K562 (cell line): ENCODE data around the gene MSI1. TPM values are rescaled to one million over a fixed set of nuclear protein-coding genes. Genes with fewer than 3 reads are reported as not detected.

Source experiments
- ATF3 ChIP-seq, 2 experiments: fragments of 450-650 bp in 1 of 2; sonication (generic) in 1 of 2; formaldehyde crosslinking in 1 of 2; IDR thresholded peaks in 1 of 2; conservative IDR thresholded peaks in 1 of 2; 2 replicates each; pipeline versions ENCODE4 v1.6.1 to v1.8.1; 2016 to 2023; ENCODE audit warnings: mild to moderate bottlenecking in 2 of 2, moderate library complexity in 2 of 2, inconsistent platforms in 1 of 2, missing genetic modification reagents in 1 of 2
- ATF4 ChIP-seq: fragments of 450-650 bp; formaldehyde crosslinking; IDR thresholded peaks from 2 replicates; pipeline ENCODE4 v1.4.0; 2022; ENCODE audit warnings: mild to moderate bottlenecking, moderate library complexity
- CREB3L1 ChIP-seq: fragments of 450-650 bp; IDR thresholded peaks from 2 replicates; pipeline ENCODE4 v1.6.1; 2014; ENCODE audit warnings: low read depth, mild to moderate bottlenecking, moderate library complexity, borderline replicate concordance
- CREBBP ChIP-seq: IDR thresholded peaks from one replicate; pipeline ENCODE4 v1.6.1; 2012; ENCODE audit warnings: low read depth, mild to moderate bottlenecking, control low read depth, inconsistent platforms, low read length
- DMBX1 ChIP-seq: fragments of 250-450 bp; sonication (Bioruptor Pico); IDR thresholded peaks from 2 replicates; pipeline ENCODE4 v1.8.0; 2022; ENCODE audit warnings: inconsistent platforms, mild to moderate bottlenecking, moderate library complexity, borderline replicate concordance
- FOS ChIP-seq: IDR thresholded peaks from 3 replicates; pipeline ENCODE4 v1.6.1; 2011; ENCODE audit not compliant: insufficient read length; ENCODE audit errors: extremely low read depth
- GTF2A2 ChIP-seq: IDR thresholded peaks from 2 replicates; pipeline ENCODE4 v1.6.1; 2016; ENCODE audit warnings: mild to moderate bottlenecking, missing genetic modification characterization, missing compliant biosample characterization
- HES1 ChIP-seq: fragments of 450-650 bp; IDR thresholded peaks from 2 replicates; pipeline ENCODE4 v1.6.1; 2016; ENCODE audit warnings: low read depth, mild to moderate bottlenecking, moderate library complexity
- KAT7 ChIP-seq: sonication (generic); formaldehyde crosslinking; IDR thresholded peaks from 2 replicates; pipeline ENCODE4 v1.8.0; 2022; ENCODE audit warnings: missing genetic modification reagents, mild to moderate bottlenecking, borderline replicate concordance
- NR2F6 ChIP-seq: fragments of 450-650 bp; formaldehyde crosslinking; IDR thresholded peaks from 2 replicates; pipeline ENCODE4 v1.4.0; 2020; ENCODE audit warnings: mild to moderate bottlenecking
- OTX1 ChIP-seq: fragments of 450-650 bp; formaldehyde crosslinking; IDR thresholded peaks from 2 replicates; pipeline ENCODE4 v1.4.0; 2022; ENCODE audit warnings: mild to moderate bottlenecking
- TARDBP ChIP-seq: fragments of 450-650 bp; IDR thresholded peaks from 2 replicates; pipeline ENCODE4 v1.6.1; 2016
- ZBTB17 ChIP-seq: fragments of 450-650 bp; formaldehyde crosslinking; IDR thresholded peaks from 2 replicates; pipeline ENCODE4 v1.4.0; 2020; ENCODE audit warnings: mild to moderate bottlenecking
- ZBTB2 ChIP-seq: fragments of 450-650 bp; IDR thresholded peaks from 2 replicates; pipeline ENCODE4 v1.6.1; 2016; ENCODE audit warnings: antibody characterized with exemption
- ZBTB49 ChIP-seq: sonication (generic); formaldehyde crosslinking; IDR thresholded peaks from 2 replicates; pipeline ENCODE4 v1.8.0; 2022; ENCODE audit warnings: missing genetic modification reagents, mild to moderate bottlenecking, borderline replicate concordance
- ZNF12 ChIP-seq: sonication (generic); formaldehyde crosslinking; IDR thresholded peaks from 2 replicates; pipeline ENCODE4 v1.4.0; 2020; ENCODE audit warnings: mild to moderate bottlenecking, missing genetic modification reagents
- ZNF140 ChIP-seq: fragments of 250-450 bp; sonication (Bioruptor Pico); IDR thresholded peaks from 2 replicates; pipeline ENCODE4 v1.8.0; 2021; ENCODE audit warnings: moderate library complexity, mild to moderate bottlenecking, inconsistent platforms
- ZNF184 ChIP-seq: sonication (generic); formaldehyde crosslinking; IDR thresholded peaks from 2 replicates; pipeline ENCODE4 v1.5.0; 2020; ENCODE audit warnings: missing genetic modification reagents
- ZNF584 ChIP-seq: fragments of 200-800 bp; sonication (Bioruptor generic); IDR thresholded peaks from 2 replicates; pipeline ENCODE4 v1.6.1; 2016; ENCODE audit warnings: low read depth, mild to moderate bottlenecking, missing genetic modification characterization, missing compliant biosample characterization
- polyA plus RNA-seq, 8 experiments: library from polyadenylated mRNA; depleted of rRNA in 4 of 8; stranded (reverse) in 5 of 8; unstranded in 3 of 8; fragments of >200 nt; fragmentation: Nextera tagmentation in 2 of 8; fragmentation: Illumina TruSeq in 1 of 8; extraction: Ambion mirVana in 2 of 8; extraction: Trizol in 1 of 8; gene quantifications; 2 replicates each; pipeline versions ENCODE4 v1.2.1 to v1.2.3, GENCODE V29; 2011 to 2014; ENCODE audit warnings: inconsistent platforms in 1 of 8, missing spikeins in 1 of 8
- total RNA-seq, 7 experiments: library from RNA; depleted of rRNA in 6 of 7; stranded (reverse); fragments of >200 nt in 6 of 7; fragmentation: Illumina TruSeq in 2 of 7; extraction: Trizol in 2 of 7; gene quantifications; 2 replicates each; pipeline versions ENCODE4 v1.2.1 to v1.2.3, GENCODE V29; 2011 to 2021; ENCODE audit warnings: low replicate concordance in 1 of 7

Gene MSI1
- total and polyA plus RNA-seq, 9 of the 15 experiments (the other 6 are each of a cell fraction or from before 2014, with no cell fraction given), result 0.16 TPM; not detected in 8

GRCh38 chr12:120317224-120318105, 51.5 kb downstream of the MSI1 start (continued):
- TF ChIP-seq CREB3L1 (peak; percentile 94), ZBTB2 (peak; percentile 95), ZNF184 (CRISPR knock-in tag) (no peak), OTX1 (0 out of 2 replicates have a peak, but pooled peaks have one; percentile 34), NR2F6 (CRISPR knock-in tag) (no peak), TARDBP (no peak), ZNF140 (CRISPR knock-in tag) (no peak), ATF4 (CRISPR knock-in tag) (no peak), ZNF12 (no peak), HES1 (peak; percentile 70), GTF2A2 (tag) (no peak), CREBBP (no peak), ZBTB49 (no peak), DMBX1 (no peak; the same call in 1 of the 2 replicates), ZBTB17 (CRISPR knock-in tag) (no peak; the same call in 1 of the 2 replicates), ZNF584 (0 out of 2 replicates have a peak, but pooled peaks have one; percentile 54), KAT7 (peak; percentile 60; the same call in 1 of the 2 replicates), FOS (peak; percentile 84), ATF3 (IDR thresholded peaks at IDR 0.05) (peak; percentile 96), ATF3 (CRISPR knock-in tag; conservative IDR thresholded peaks at IDR 0.05) (no peak; the same call in 1 of the 2 replicates)
